ENCODE data around the gene WWTR1.

GRCh38 chr3:149495581-149496125 lies 162.2 kb downstream of the WWTR1 start:
- TF ChIP-seq CTCF (IDR thresholded peaks at IDR 0.05) (no peak), EP300 (IDR thresholded peaks at IDR 0.05) (no peak)
